HepG2 (cell line): ENCODE data around the gene BBS4. TPM values are rescaled to one million over a fixed set of nuclear protein-coding genes. Genes with fewer than 3 reads are reported as not detected.

Experiments used
- ATAC-seq: fragments of 200-7000 bp; cut with Tn5 transposase; 3 replicates; pipeline ENCODE4 v1.9.1; 2020; ENCODE audit warnings: mild to moderate bottlenecking, moderate library complexity
- BruUV-seq: library from RNA; stranded (reverse); fragments of 400-500 nt; replicated peaks from 2 replicates; lab custom pipeline; 2021; lab: Mats Ljungman, UMichigan
- CTCF ChIA-PET: fragments of 300-600 bp; formaldehyde crosslinking; extraction: SDS; loops from one replicate; lab custom pipeline; 2021; ENCODE audit warnings: low total read pairs, inconsistent platforms, low intra/inter-chr PET ratio; lab: Yijun Ruan, JAX
- POLR2A ChIA-PET: fragments of 350-600 bp; sonication (Branson Sonifier 250); formaldehyde crosslinking; loops from one replicate; lab custom pipeline; 2020; ENCODE audit warnings: antibody characterized with exemption, inconsistent platforms; lab: Yijun Ruan, JAX
- DNase-seq: peaks from one replicate; pipeline ENCODE4 v3.0.0-alpha.2; 2015; ENCODE audit warnings: low spot score
- FAIRE-seq: peaks from 3 replicates; lab custom pipeline; 2011; peaks lifted over from hg19 to GRCh38; lab: Jason Lieb, UNC
- H2AFZ ChIP-seq: one replicate; pipeline ENCODE4 v1.6.1; 2011; ENCODE audit warnings: low read length, inconsistent platforms
- H3K27ac ChIP-seq: fragments of 300-600 bp; 3 replicates; pipeline ENCODE4 v1.8.0; 2011; ENCODE audit warnings: mixed run types, mild to moderate bottlenecking, mixed read lengths, low read length, inconsistent platforms; ENCODE audit not compliant: insufficient read depth; ENCODE audit errors: extremely low read length
- H3K27me3 ChIP-seq, 2 experiments: fragments of 200-600 bp in 1 of 2; 2 replicates in 1 of 2; 3 replicates in 1 of 2; pipeline versions ENCODE4 v1.6.0 to v1.8.0; 2011; ENCODE audit warnings: low read length in 2 of 2, mild to moderate bottlenecking in 2 of 2, moderate library complexity in 2 of 2, inconsistent platforms in 1 of 2; ENCODE audit not compliant: insufficient read depth in 2 of 2, control insufficient read depth in 1 of 2
- H3K36me3 ChIP-seq, 2 experiments: fragments of 200-600 bp in 1 of 2; replicated peaks in 1 of 2; 2 replicates in 1 of 2; 3 replicates in 1 of 2; pipeline versions ENCODE4 v1.5.1 to v1.8.0; 2011; ENCODE audit warnings: low read length in 2 of 2, inconsistent platforms in 1 of 2; ENCODE audit not compliant: insufficient read depth in 2 of 2, control insufficient read depth in 1 of 2
- H3K4me1 ChIP-seq: 2 replicates; pipeline ENCODE4 v1.5.1; 2012; ENCODE audit warnings: low read length, inconsistent platforms; ENCODE audit not compliant: insufficient read depth
- H3K4me2 ChIP-seq: 2 replicates; pipeline ENCODE4 v1.6.0; 2011; ENCODE audit warnings: low read depth, low read length, inconsistent platforms
- H3K4me3 ChIP-seq, 3 experiments: fragments of 200-600 bp in 1 of 3; sonication (generic), shearing (Covaris generic) in 1 of 3; replicated peaks in 1 of 3; 2 replicates each; pipeline ENCODE4 v1.5.1; 2011 to 2016; ENCODE audit warnings: low read length in 3 of 3, inconsistent platforms in 2 of 3, low read depth in 2 of 3, mild to moderate bottlenecking in 2 of 3, control low read depth in 1 of 3, mixed read lengths in 1 of 3; ENCODE audit not compliant: insufficient read depth in 1 of 3
- H3K79me2 ChIP-seq: one replicate; pipeline ENCODE4 v1.6.1; 2011; ENCODE audit warnings: low read length, inconsistent platforms; ENCODE audit not compliant: insufficient read depth
- H3K9ac ChIP-seq: 2 replicates; pipeline ENCODE4 v1.6.0; 2011; ENCODE audit warnings: mild to moderate bottlenecking, low read depth, low read length, inconsistent platforms; ENCODE audit not compliant: insufficient read depth
- H3K9me3 ChIP-seq: 2 replicates; pipeline ENCODE4 v1.5.1; 2012; ENCODE audit warnings: mild to moderate bottlenecking, low read length
- H4K20me1 ChIP-seq: 2 replicates; pipeline ENCODE4 v1.6.0; 2011; ENCODE audit warnings: inconsistent platforms, mild to moderate bottlenecking, low read length, moderate library complexity; ENCODE audit not compliant: insufficient read depth
- E2F2 ChIP-seq: sonication (generic); formaldehyde crosslinking; IDR thresholded peaks from 2 replicates; pipeline ENCODE4 v1.4.0; 2020; ENCODE audit warnings: missing genetic modification reagents, borderline replicate concordance
- HOXA9 ChIP-seq: sonication (generic); formaldehyde crosslinking; IDR thresholded peaks from 2 replicates; pipeline ENCODE4 v1.8.1; 2022; ENCODE audit warnings: missing genetic modification reagents, mild to moderate bottlenecking, moderate library complexity, borderline replicate concordance
- IRF2 ChIP-seq: IDR thresholded peaks from 2 replicates; pipeline ENCODE4 v1.6.1; 2018; ENCODE audit warnings: missing genetic modification reagents, missing compliant biosample characterization
- KDM6A ChIP-seq: IDR thresholded peaks from 2 replicates; pipeline ENCODE4 v1.6.1; 2016; ENCODE audit warnings: low read depth
- PBX3 ChIP-seq: sonication (generic); formaldehyde crosslinking; IDR thresholded peaks from 2 replicates; pipeline ENCODE4 v1.8.1; 2023; ENCODE audit warnings: missing genetic modification reagents, inconsistent platforms, borderline replicate concordance
- PRPF4 ChIP-seq: fragments of 200-400 bp; formaldehyde crosslinking; IDR thresholded peaks from 2 replicates; pipeline ENCODE4 v1.6.1; 2016; ENCODE audit warnings: low read length, low read depth; ENCODE audit not compliant: poor library complexity, severe bottlenecking
- RFXANK ChIP-seq: IDR thresholded peaks from 2 replicates; pipeline ENCODE4 v1.6.1; 2016
- RXRA ChIP-seq: sonication (generic); formaldehyde crosslinking; IDR thresholded peaks from 2 replicates; pipeline ENCODE4 v1.5.1; 2020; ENCODE audit warnings: missing genetic modification reagents
- SCMH1 ChIP-seq: sonication (generic); formaldehyde crosslinking; IDR thresholded peaks from 2 replicates; pipeline ENCODE4 v1.9.0; 2021; ENCODE audit warnings: missing genetic modification reagents, mild to moderate bottlenecking, borderline replicate concordance
- ZBTB37 ChIP-seq: sonication (generic); formaldehyde crosslinking; IDR thresholded peaks from 2 replicates; pipeline ENCODE4 v1.4.0; 2020; ENCODE audit warnings: mild to moderate bottlenecking, missing genetic modification reagents
- ZBTB7B ChIP-seq: sonication (generic); formaldehyde crosslinking; IDR thresholded peaks from 2 replicates; pipeline ENCODE4 v1.4.0; 2020; ENCODE audit warnings: missing genetic modification reagents
- ZNF20 ChIP-seq: sonication (generic); formaldehyde crosslinking; IDR thresholded peaks from 2 replicates; pipeline ENCODE4 v1.4.0; 2020; ENCODE audit warnings: mild to moderate bottlenecking, moderate library complexity, missing genetic modification reagents
- ZNF350 ChIP-seq: sonication (generic); formaldehyde crosslinking; IDR thresholded peaks from 2 replicates; pipeline ENCODE4 v1.4.0; 2020; ENCODE audit warnings: mild to moderate bottlenecking, low read depth, missing genetic modification reagents, borderline replicate concordance
- ZNF598 ChIP-seq: sonication (generic); formaldehyde crosslinking; IDR thresholded peaks from 2 replicates; pipeline ENCODE4 v1.5.1; 2020; ENCODE audit warnings: mild to moderate bottlenecking, missing genetic modification reagents, borderline replicate concordance
- ZNF687 ChIP-seq: sonication (generic); formaldehyde crosslinking; IDR thresholded peaks from 2 replicates; pipeline ENCODE4 v1.5.1; 2020; ENCODE audit warnings: mild to moderate bottlenecking, missing genetic modification reagents, moderate library complexity
- WGBS: methylation state at CpG from one replicate; pipeline ENCODE4 v1.1.6; 2017; ENCODE audit warnings: low lambda C conversion rate; 5-methylcytosine and 5-hydroxymethylcytosine counted together
- in situ Hi-C: cut with HindIII; loops from 2 replicates; pipeline ENCODE4 v1.10.0; 2017; ENCODE audit warnings: low pct_unique_long_range_greater_than_20kb; ENCODE audit not compliant: extremely low pct_ligation_motif_present
- intact Hi-C: fragments of 100-400 bp; cut with micrococcal nuclease; formaldehyde crosslinking; loops from one replicate; pipeline ENCODE4 v1.10.0; 2022; ENCODE audit not compliant: unreplicated experiment
- polyA plus RNA-seq, 8 experiments: library from polyadenylated mRNA; depleted of rRNA in 3 of 8; stranded (reverse) in 7 of 8; unstranded in 1 of 8; fragments of >200 nt; fragmentation: Illumina TruSeq in 4 of 8; extraction: Trizol in 4 of 8; gene quantifications; 2 replicates each; pipeline versions ENCODE4 v1.2.1 to v1.2.3, GENCODE V29; 2011 to 2016; ENCODE audit warnings: low read depth in 4 of 8, missing spikeins in 1 of 8, mixed read lengths in 1 of 8; ENCODE audit not compliant: insufficient read depth in 1 of 8
- total RNA-seq, 5 experiments: library from RNA; depleted of rRNA; stranded (reverse); fragments of >200 nt; fragmentation: Illumina TruSeq; extraction: Trizol; gene quantifications; 2 replicates each; pipeline ENCODE4 v1.2.3, GENCODE V29; 2016; ENCODE audit warnings: low read depth in 1 of 5

BBS4 gene
- total and polyA plus RNA-seq, 2 of the 13 experiments (the other 11 are each of a cell fraction or from before 2014, with no cell fraction given), result 16.0 to 21.3 TPM

GRCh38 chr15:72724028-72724427, 38.0 kb downstream of the BBS4 start:
- peaks cover 0 to under 1% of the 10 kb centered on the region in 2 experiments; a peak in 1 of 5 replicates for H3K36me3 ChIP-seq
- no peak overlapping the region for H3K27ac ChIP-seq
- H3K27me3 ChIP-seq, result no peaks in the 10 kb centered on the region
- H3K4me2 ChIP-seq, result no peak overlapping the region
- no peak for TF ChIP-seq PRPF4
- no peak for TF ChIP-seq RFXANK (CRISPR knock-in tag)
- no peak for TF ChIP-seq PBX3 (CRISPR knock-in tag)
- no peak for TF ChIP-seq HOXA9 (CRISPR knock-in tag)
- no peak for TF ChIP-seq ZNF20 (CRISPR knock-in tag)
- TF ChIP-seq ZBTB37, result no peak
- TF ChIP-seq ZNF598 (CRISPR knock-in tag), result no peak
- TF ChIP-seq SCMH1, result no peak
- no peak for TF ChIP-seq IRF2 (CRISPR knock-in tag)
- TF ChIP-seq RXRA (CRISPR knock-in tag), result no peak
- no peak for TF ChIP-seq ZNF350 (CRISPR knock-in tag)
- no peak for TF ChIP-seq KDM6A (CRISPR knock-in tag)
- no peak for TF ChIP-seq ZBTB7B (CRISPR knock-in tag)
- TF ChIP-seq ZNF687 (CRISPR knock-in tag), result no peak
- TF ChIP-seq E2F2, result no peak
- H4K20me1 ChIP-seq, result no peaks in the 10 kb centered on the region
- in situ Hi-C loops (no loop called here), intact Hi-C loops (loop anchor here (5.0 kb wide), 1 partner anchor 58 kb away; the partner anchor contains the start of gene ADPGK)
- CTCF ChIA-PET, result no interaction called here
- peaks cover 19% of the 10 kb centered on the region for H3K4me1 ChIP-seq
- WGBS, result 92% methylated on average over 1 of the region's 1 CpG
- ATAC-seq (no peak), DNase-seq (no peak), FAIRE-seq (no peak)
- H3K9me3 ChIP-seq, result no peaks in the 10 kb centered on the region
- no peak overlapping the region for H3K4me3 ChIP-seq
- no peaks in the 10 kb centered on the region for H3K79me2 ChIP-seq
- H2AFZ ChIP-seq, result no peak overlapping the region
- no TSS peak for BruUV-seq
- POLR2A ChIA-PET, result no interaction called here
- H3K9ac ChIP-seq, result no peak overlapping the region
